CD14-positive monocyte (primary cell): Measurements from ENCODE around the gene CNTNAP5. TPM values are rescaled to one million over a fixed set of nuclear protein-coding genes. Genes with fewer than 3 reads are reported as not detected.

Experiments
- DNase-seq, 3 donors: peaks; one replicate each; pipeline ENCODE4 v3.0.0-alpha.2; 2011 to 2022
- H2AFZ ChIP-seq: 2 replicates; pipeline ENCODE4 v1.6.0; 2012; ENCODE audit warnings: mild to moderate bottlenecking, low read depth, low read length, inconsistent platforms; ENCODE audit not compliant: insufficient read depth, poor library complexity, severe bottlenecking
- H3K27ac ChIP-seq, 2 donors: 1 replicate in 1 of 2; 2 replicates in 1 of 2; pipeline ENCODE4 v1.5.1; 2012 to 2013; ENCODE audit warnings: low read length in 2 of 2, control low read depth in 1 of 2, inconsistent platforms in 1 of 2, low read depth in 1 of 2, mild to moderate bottlenecking in 1 of 2
- H3K27me3 ChIP-seq, 2 donors: one replicate each; pipeline versions ENCODE4 v1.6.0 to v1.6.1; 2011 to 2013; ENCODE audit warnings: low read length in 2 of 2; ENCODE audit not compliant: control insufficient read depth in 2 of 2, insufficient read depth in 2 of 2
- H3K36me3 ChIP-seq, 2 donors: replicated peaks in 1 of 2; 1 replicate in 1 of 2; 2 replicates in 1 of 2; pipeline versions ENCODE4 v1.5.1 to v1.6.1; 2012 to 2013; ENCODE audit warnings: low read length in 2 of 2, control low read depth in 1 of 2, inconsistent platforms in 1 of 2, mild to moderate bottlenecking in 1 of 2; ENCODE audit not compliant: insufficient read depth in 2 of 2, control insufficient read depth in 1 of 2
- H3K4me1 ChIP-seq, 2 donors: 1 replicate in 1 of 2; 2 replicates in 1 of 2; pipeline versions ENCODE4 v1.5.1 to v1.6.1; 2012 to 2013; ENCODE audit warnings: low read length in 2 of 2, control low read depth in 1 of 2, inconsistent platforms in 1 of 2, mild to moderate bottlenecking in 1 of 2, moderate library complexity in 1 of 2; ENCODE audit not compliant: insufficient read depth in 2 of 2, control insufficient read depth in 1 of 2
- H3K4me2 ChIP-seq: replicated peaks from 2 replicates; pipeline ENCODE3; 2012; ENCODE audit warnings: low read length, moderate library complexity, mild to moderate bottlenecking; ENCODE audit not compliant: poor library complexity, severe bottlenecking; ENCODE audit errors: extremely low read depth
- H3K4me3 ChIP-seq, 3 experiments: fragments of 200-600 bp in 1 of 3; sonication (generic) in 1 of 3; replicated peaks in 1 of 3; 1 replicate in 2 of 3; 2 replicates in 1 of 3; pipeline ENCODE4 v1.5.1; 2011 to 2013; ENCODE audit warnings: low read length in 3 of 3, mild to moderate bottlenecking in 3 of 3, control low read depth in 2 of 3, low read depth in 2 of 3, inconsistent platforms in 1 of 3, moderate library complexity in 1 of 3
- H3K79me2 ChIP-seq: 2 replicates; pipeline ENCODE4 v1.6.0; 2012; ENCODE audit warnings: mild to moderate bottlenecking, control low read depth, inconsistent platforms, low read length, moderate library complexity; ENCODE audit not compliant: insufficient read depth
- H3K9ac ChIP-seq: 2 replicates; pipeline ENCODE4 v1.6.0; 2017; ENCODE audit warnings: low read length, mild to moderate bottlenecking; ENCODE audit not compliant: insufficient read depth, poor library complexity, severe bottlenecking
- H3K9me3 ChIP-seq, 2 donors: replicated peaks in 1 of 2; 1 replicate in 1 of 2; 2 replicates in 1 of 2; pipeline versions ENCODE4 v1.5.1 to v1.6.1; 2012 to 2013; ENCODE audit warnings: low read length in 2 of 2, control low read depth in 1 of 2; ENCODE audit not compliant: control insufficient read depth in 1 of 2, insufficient read depth in 1 of 2
- H4K20me1 ChIP-seq: 2 replicates; pipeline ENCODE4 v1.6.0; 2012; ENCODE audit warnings: mild to moderate bottlenecking, low read length, control low read depth, moderate library complexity; ENCODE audit not compliant: insufficient read depth
- H3K27ac Mint-ChIP-seq, 7 donors: one replicate each; pipeline ENCODE4 v1.8.0; 2020; ENCODE audit warnings: mild to moderate bottlenecking in 7 of 7, mixed read lengths in 7 of 7, moderate library complexity in 6 of 7, inconsistent platforms in 2 of 7
- H3K27me3 Mint-ChIP-seq, 3 donors: one replicate each; pipeline ENCODE4 v1.8.0; 2021 to 2022; ENCODE audit warnings: low read depth in 3 of 3, mild to moderate bottlenecking in 3 of 3, mixed read lengths in 3 of 3, moderate library complexity in 3 of 3, inconsistent platforms in 1 of 3
- H3K36me3 Mint-ChIP-seq, 2 donors: one replicate each; pipeline ENCODE4 v1.8.0; 2020; ENCODE audit warnings: mixed read lengths in 2 of 2, inconsistent platforms in 1 of 2, mild to moderate bottlenecking in 1 of 2
- H3K4me1 Mint-ChIP-seq: one replicate; pipeline ENCODE4 v1.8.0; 2020; ENCODE audit warnings: mild to moderate bottlenecking, mixed read lengths
- H3K4me3 Mint-ChIP-seq, 2 donors: one replicate each; pipeline ENCODE4 v1.8.0; 2020; ENCODE audit warnings: mild to moderate bottlenecking in 2 of 2, mixed read lengths in 2 of 2, moderate library complexity in 1 of 2
- H3K9me3 Mint-ChIP-seq, 7 donors: one replicate each; pipeline ENCODE4 v1.8.0; 2020 to 2022; ENCODE audit warnings: mixed read lengths in 7 of 7, mild to moderate bottlenecking in 6 of 7, moderate library complexity in 6 of 7, inconsistent platforms in 2 of 7
- CTCF ChIP-seq: fragments of 200-600 bp; IDR thresholded peaks from one replicate; pipeline ENCODE4 v1.8.0; 2022; ENCODE audit warnings: antibody characterized with exemption, mild to moderate bottlenecking
- WGBS: methylation state at CpG from one replicate; pipeline ENCODE4 v1.1.5; 2013; ENCODE audit warnings: missing lambda C conversion rate; ENCODE audit not compliant: insufficient coverage; 5-methylcytosine and 5-hydroxymethylcytosine counted together
- intact Hi-C, 2 donors: fragments of 100-400 bp; cut with micrococcal nuclease; formaldehyde crosslinking; loops; one replicate each; pipeline versions ENCODE4 v1.15.0 to v1.15.1; 2023
- polyA plus RNA-seq, 3 donors: library from polyadenylated mRNA; depleted of rRNA in 1 of 3; unstranded in 2 of 3; stranded (reverse) in 1 of 3; fragments of 300-500 nt in 2 of 3; fragments of >200 nt in 1 of 3; fragmentation: Illumina TruSeq in 2 of 3; gene quantifications; 1 replicate in 2 of 3; 2 replicates in 1 of 3; pipeline ENCODE4 v1.2.3, GENCODE V29; 2012 to 2021

Gene CNTNAP5
- polyA plus RNA-seq, 3 donors: not detected

GRCh38 chr2:124314084-124314483 lies 289.0 kb downstream of the CNTNAP5 start:
- Histone ChIP-seq H2AFZ (no peak overlapping the region), H3K79me2 (no peaks in the 10 kb centered on the region), H3K4me1 (no peaks in the 10 kb centered on the region), H3K36me3 (no peaks in the 10 kb centered on the region), H3K27ac (no peak overlapping the region), H3K9ac (no peak overlapping the region), H3K27me3 (no peaks in the 10 kb centered on the region), H3K4me2 (no peak overlapping the region), H3K9me3 (peaks cover 0 to 7% of the 10 kb centered on the region in 2 donors), H3K4me3 (no peak overlapping the region), H4K20me1 (no peaks in the 10 kb centered on the region)
- H3K36me3 Mint-ChIP-seq: no peaks in the 10 kb centered on the region
- H3K27ac Mint-ChIP-seq: no peak overlapping the region
- no peak for TF ChIP-seq CTCF
- no peak overlapping the region for H3K4me3 Mint-ChIP-seq
- H3K27me3 Mint-ChIP-seq: no peaks in the 10 kb centered on the region
- DNase-seq: no peak
- peaks cover 2 to 16% (median 3%) of the 10 kb centered on the region in 7 donors for H3K9me3 Mint-ChIP-seq
- intact Hi-C loops: no loop called here
- no peaks in the 10 kb centered on the region for H3K4me1 Mint-ChIP-seq
- WGBS: 92% methylated on average over 8 of the region's 8 CpGs

- Histone ChIP-seq H3K4me2 (no peak overlapping the region), H3K79me2 (no peaks in the 10 kb centered on the region), H3K27me3 (no peaks in the 10 kb centered on the region), H3K4me1 (no peaks in the 10 kb centered on the region), H3K9me3 (peaks cover 0 to 7% of the 10 kb centered on the region in 2 donors), H3K4me3 (no peak overlapping the region), H3K36me3 (no peaks in the 10 kb centered on the region), H3K9ac (no peak overlapping the region), H3K27ac (no peak overlapping the region), H2AFZ (no peak overlapping the region), H4K20me1 (no peaks in the 10 kb centered on the region)
- intact Hi-C loops: no loop called here
- no peaks in the 10 kb centered on the region for H3K27me3 Mint-ChIP-seq
- no peak overlapping the region for H3K4me3 Mint-ChIP-seq
- no peaks in the 10 kb centered on the region for H3K4me1 Mint-ChIP-seq
- no peaks in the 10 kb centered on the region for H3K36me3 Mint-ChIP-seq
- no peak for DNase-seq
- no peak for TF ChIP-seq CTCF
- peaks cover 0 to 16% (median 3%) of the 10 kb centered on the region in 7 donors for H3K9me3 Mint-ChIP-seq
- no peak overlapping the region for H3K27ac Mint-ChIP-seq
- WGBS: no CpG with 5 or more reads among the region's 6 CpGs
Measured at GRCh38 chr2:124315221-124315880, 290.3 kb downstream of the CNTNAP5 start.
